Left lung (tissue), 10 donors: ENCODE data around the gene MTRR. TPM values are rescaled to one million over a fixed set of nuclear protein-coding genes. Genes with fewer than 3 reads are reported as not detected.

ENCODE experiments used
- ATAC-seq: fragments of 200-7000 bp; cut with Tn5 transposase; one replicate; pipeline ENCODE4 v1.9.1; 2020; ENCODE audit warnings: moderate library complexity
- DNase-seq, 4 donors: peaks; one replicate each; pipeline ENCODE4 v3.0.0-alpha.2; 2013 to 2020
- H3K27ac ChIP-seq, 2 donors: fragments of 200-600 bp; sonication (generic) in 1 of 2; one replicate each; pipeline versions ENCODE4 v1.5.0 to v1.8.0; 2020 to 2021
- H3K27me3 ChIP-seq, 2 donors: fragments of 200-600 bp; sonication (generic) in 1 of 2; one replicate each; pipeline versions ENCODE4 v1.5.0 to v1.8.0; 2020 to 2021
- H3K36me3 ChIP-seq, 2 donors: fragments of 200-600 bp; sonication (generic) in 1 of 2; one replicate each; pipeline versions ENCODE4 v1.5.0 to v1.8.0; 2020 to 2021
- H3K4me1 ChIP-seq, 2 donors: fragments of 200-600 bp; one replicate each; pipeline ENCODE4 v1.8.0; 2021
- H3K4me3 ChIP-seq, 2 donors: fragments of 200-600 bp; sonication (generic) in 1 of 2; one replicate each; pipeline versions ENCODE4 v1.5.0 to v1.8.0; 2020 to 2021; ENCODE audit warnings: mild to moderate bottlenecking in 1 of 2
- H3K9me3 ChIP-seq, 2 donors: fragments of 200-600 bp; sonication (generic) in 1 of 2; one replicate each; pipeline versions ENCODE4 v1.5.0 to v1.8.0; 2020 to 2021
- CTCF ChIP-seq, 2 donors: fragments of 200-600 bp; sonication (generic) in 1 of 2; IDR thresholded peaks; one replicate each; pipeline versions ENCODE4 v1.5.0 to v1.8.0; 2021; ENCODE audit warnings: antibody characterized with exemption in 2 of 2
- intact Hi-C, 2 donors: fragments of 100-400 bp; cut with DNase I; formaldehyde crosslinking; loops; one replicate each; pipeline versions ENCODE4 v1.11.2 to v1.14.2; 2022
- polyA plus RNA-seq, 6 donors: library from polyadenylated mRNA; unstranded; fragments of 120-200 nt; gene quantifications; one replicate each; pipeline ENCODE4 v1.2.1, GENCODE V29; 2013; ENCODE audit not compliant: insufficient read length in 6 of 6
- total RNA-seq, 2 donors: library from RNA; stranded (reverse); fragmentation: NEBNext Ultra II Directional; extraction: Animal tissue kit (Norgen Biotek cat#: 25700); gene quantifications; one replicate each; pipeline ENCODE4 v1.2.1, GENCODE V29; 2021
- donor health status: DM: no; HTN: yes; CAD: no.
- donor health status: DM: no; HTN: no; CAD: no.

Gene MTRR
- total and polyA plus RNA-seq, 8 donors: 47.5 to 78.2 (median 63.5) TPM

- Histone ChIP-seq H3K36me3 (peaks cover 3 to 70% of the 10 kb centered on the region in 2 donors), H3K27ac (peak overlapping the region; percentile 71 to 75), H3K27me3 (no peaks in the 10 kb centered on the region), H3K4me3 (no peak overlapping the region), H3K4me1 (peaks cover 18 to 74% of the 10 kb centered on the region in 2 donors), H3K9me3 (no peaks in the 10 kb centered on the region)
- ATAC-seq (peak; percentile 50), DNase-seq (no peak)
- TF ChIP-seq CTCF (IDR thresholded peaks at IDR 0.05): no peak
- intact Hi-C loops: no loop called here
Observed at GRCh38 chr5:7876867-7877266, 7.9 kb downstream of the MTRR start.

DNA sequence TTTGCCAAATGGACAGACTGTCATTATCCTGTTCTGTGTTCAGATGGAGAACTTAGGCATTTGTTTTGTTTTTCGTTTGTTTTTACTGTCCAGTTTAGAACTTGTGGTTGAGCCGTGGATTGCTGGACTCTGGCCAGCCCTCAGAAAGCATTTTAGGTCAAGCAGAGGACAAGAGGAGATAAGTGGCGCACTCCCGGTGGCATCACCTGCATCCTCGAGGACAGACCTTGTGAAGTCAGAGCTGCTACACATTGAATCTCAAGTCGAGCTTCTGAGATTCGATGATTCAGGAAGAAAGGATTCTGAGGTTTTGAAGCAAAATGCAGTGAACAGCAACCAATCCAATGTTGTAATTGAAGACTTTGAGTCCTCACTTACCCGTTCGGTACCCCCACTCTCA, 8.9 kb downstream of the MTRR start:
- no peak for TF ChIP-seq CTCF (IDR thresholded peaks at IDR 0.05)
- intact Hi-C loops: no loop called here
- DNase-seq: no peak
- no peaks in the 10 kb centered on the region for H3K27me3 ChIP-seq
- no peak overlapping the region for H3K4me3 ChIP-seq
- peaks cover 3 to 80% of the 10 kb centered on the region in 2 donors for H3K36me3 ChIP-seq
- peaks cover 18 to 74% of the 10 kb centered on the region in 2 donors for H3K4me1 ChIP-seq
- ATAC-seq: no peak
- no peaks in the 10 kb centered on the region for H3K9me3 ChIP-seq
- H3K27ac ChIP-seq: peak overlapping the region; percentile 71 to 75

- H3K4me1 ChIP-seq: peaks cover 18 to 73% of the 10 kb centered on the region in 2 donors
- H3K36me3 ChIP-seq: peaks cover 3 to 82% of the 10 kb centered on the region in 2 donors
- H3K27me3 ChIP-seq: no peaks in the 10 kb centered on the region
- no peak overlapping the region for H3K4me3 ChIP-seq
- DNase-seq (no peak), ATAC-seq (peak; percentile 64)
- H3K27ac ChIP-seq: peak overlapping the region; percentile 71 to 75
- no peaks in the 10 kb centered on the region for H3K9me3 ChIP-seq
- TF ChIP-seq CTCF (IDR thresholded peaks at IDR 0.05): no peak
- intact Hi-C loops: no loop called here
Observed at GRCh38 chr5:7878381-7878873, 9.5 kb downstream of the MTRR start.

DNA sequence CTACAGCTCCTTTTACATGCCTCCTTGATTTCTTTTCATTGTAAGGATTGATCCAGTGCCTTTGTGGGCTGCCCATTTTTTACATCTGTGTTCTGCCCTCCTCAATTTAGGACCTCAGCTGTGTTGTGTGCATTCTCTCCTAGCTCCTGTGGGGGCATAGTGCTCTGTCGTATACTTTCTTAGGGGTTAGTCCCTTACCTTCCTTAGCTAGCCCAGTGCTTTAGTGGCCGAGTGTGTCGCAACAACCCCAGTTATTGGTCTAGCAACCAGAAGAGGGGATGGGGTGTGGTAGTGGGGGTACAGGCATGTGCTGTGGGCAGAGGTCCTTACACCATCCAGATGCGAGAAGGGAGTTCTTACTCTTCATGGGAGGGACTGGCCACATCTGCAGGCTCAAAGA, 12.1 kb downstream of the MTRR start:
- ATAC-seq: no peak
- H3K9me3 ChIP-seq: no peaks in the 10 kb centered on the region
- DNase-seq: peak in 1 of 4 donors; percentile 37
- H3K27me3 ChIP-seq: no peaks in the 10 kb centered on the region
- no peak overlapping the region for H3K4me3 ChIP-seq
- intact Hi-C loops: no loop called here
- peaks cover 23 to 78% of the 10 kb centered on the region in 2 donors for H3K4me1 ChIP-seq
- H3K36me3 ChIP-seq: peaks cover 3 to 83% of the 10 kb centered on the region in 2 donors
- peak overlapping the region; percentile 2 to 64 for H3K27ac ChIP-seq
- TF ChIP-seq CTCF (IDR thresholded peaks at IDR 0.05): no peak

- peak overlapping the region; percentile 51 to 64 for H3K27ac ChIP-seq
- H3K36me3 ChIP-seq: peaks cover 0 to 83% of the 10 kb centered on the region in 2 donors
- intact Hi-C loops: no loop called here
- no peaks in the 10 kb centered on the region for H3K9me3 ChIP-seq
- TF ChIP-seq CTCF (IDR thresholded peaks at IDR 0.05): no peak
- no peak overlapping the region for H3K4me3 ChIP-seq
- ATAC-seq: no peak
- no peaks in the 10 kb centered on the region for H3K27me3 ChIP-seq
- H3K4me1 ChIP-seq: peaks cover 23 to 77% of the 10 kb centered on the region in 2 donors
- DNase-seq: no peak
Observed at GRCh38 chr5:7881816-7882215, 12.9 kb downstream of the MTRR start.
